Calu3 (cell line): ENCODE results near the gene DOCK7. TPM values are rescaled to one million over a fixed set of nuclear protein-coding genes. Genes with fewer than 3 reads are reported as not detected.

Experiments
- BruUV-seq: library from RNA; stranded (reverse); fragments of 400-500 nt; replicated peaks from 2 replicates; lab custom pipeline; 2021; lab: Mats Ljungman, UMichigan
- CTCF ChIA-PET: fragments of 300-600 bp; sonication (Branson Sonifier 250); formaldehyde crosslinking; loops from one replicate; lab custom pipeline; 2022; ENCODE audit warnings: antibody characterized with exemption; lab: Charles Lee
- DNase-seq: peaks from one replicate; pipeline ENCODE4 v3.0.0; 2022
- H3K27ac Mint-ChIP-seq: one replicate; pipeline ENCODE4 v1.8.0; 2022; ENCODE audit warnings: mixed read lengths; ENCODE audit not compliant: unreplicated experiment
- H3K27me3 Mint-ChIP-seq: one replicate; pipeline ENCODE4 v1.8.0; 2022; ENCODE audit warnings: mixed read lengths; ENCODE audit not compliant: unreplicated experiment
- H3K36me3 Mint-ChIP-seq: one replicate; pipeline ENCODE4 v1.8.0; 2022; ENCODE audit warnings: mild to moderate bottlenecking, moderate library complexity, mixed read lengths; ENCODE audit not compliant: insufficient read depth, unreplicated experiment
- H3K4me1 Mint-ChIP-seq: one replicate; pipeline ENCODE4 v1.8.0; 2022; ENCODE audit warnings: mild to moderate bottlenecking, low read depth, mixed read lengths; ENCODE audit not compliant: unreplicated experiment
- H3K4me3 Mint-ChIP-seq: one replicate; pipeline ENCODE4 v1.8.0; 2022; ENCODE audit warnings: mild to moderate bottlenecking, low read depth, moderate library complexity, mixed read lengths; ENCODE audit not compliant: unreplicated experiment
- H3K9me3 Mint-ChIP-seq: one replicate; pipeline ENCODE4 v1.8.0; 2022; ENCODE audit warnings: low read depth, mixed read lengths; ENCODE audit not compliant: unreplicated experiment
- intact Hi-C: fragments of 100-400 bp; cut with micrococcal nuclease; formaldehyde crosslinking; loops from one replicate; pipeline ENCODE4 v1.10.0; 2022; ENCODE audit not compliant: unreplicated experiment
- total RNA-seq: library from RNA; stranded (reverse); gene quantifications from 2 replicates; pipeline ENCODE4 v1.2.3, GENCODE V29; 2022
- TF ChIP-seq, protein P1 (sequence below): fragments of 200-600 bp; IDR thresholded peaks from one replicate; pipeline ENCODE4 v1.8.0; 2022; ENCODE audit warnings: antibody characterized with exemption; ENCODE audit not compliant: unreplicated experiment

DOCK7 gene
- total RNA-seq, 1 experiment from 2014 or later: 48.6 TPM

DNA sequence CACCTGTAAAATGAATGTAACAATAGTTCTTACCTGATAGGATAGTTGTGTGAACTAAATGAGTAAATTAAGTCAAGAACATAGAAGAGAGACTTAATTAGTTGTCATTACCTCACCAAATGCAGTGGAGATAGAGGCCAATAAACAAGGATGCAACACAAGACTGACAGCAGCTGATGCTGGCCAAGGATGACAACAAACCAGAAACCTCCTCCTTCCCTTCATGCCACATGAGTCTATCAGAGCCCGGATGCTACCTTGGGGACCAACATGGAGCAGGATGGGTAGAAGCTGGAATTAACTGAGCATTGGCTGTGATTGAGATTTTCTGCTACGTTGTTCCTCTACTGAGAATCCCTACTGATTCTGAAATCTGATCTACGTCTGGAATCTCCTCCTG lies 281.6 kb downstream of the DOCK7 start:
- TF ChIP-seq, protein P1, sequence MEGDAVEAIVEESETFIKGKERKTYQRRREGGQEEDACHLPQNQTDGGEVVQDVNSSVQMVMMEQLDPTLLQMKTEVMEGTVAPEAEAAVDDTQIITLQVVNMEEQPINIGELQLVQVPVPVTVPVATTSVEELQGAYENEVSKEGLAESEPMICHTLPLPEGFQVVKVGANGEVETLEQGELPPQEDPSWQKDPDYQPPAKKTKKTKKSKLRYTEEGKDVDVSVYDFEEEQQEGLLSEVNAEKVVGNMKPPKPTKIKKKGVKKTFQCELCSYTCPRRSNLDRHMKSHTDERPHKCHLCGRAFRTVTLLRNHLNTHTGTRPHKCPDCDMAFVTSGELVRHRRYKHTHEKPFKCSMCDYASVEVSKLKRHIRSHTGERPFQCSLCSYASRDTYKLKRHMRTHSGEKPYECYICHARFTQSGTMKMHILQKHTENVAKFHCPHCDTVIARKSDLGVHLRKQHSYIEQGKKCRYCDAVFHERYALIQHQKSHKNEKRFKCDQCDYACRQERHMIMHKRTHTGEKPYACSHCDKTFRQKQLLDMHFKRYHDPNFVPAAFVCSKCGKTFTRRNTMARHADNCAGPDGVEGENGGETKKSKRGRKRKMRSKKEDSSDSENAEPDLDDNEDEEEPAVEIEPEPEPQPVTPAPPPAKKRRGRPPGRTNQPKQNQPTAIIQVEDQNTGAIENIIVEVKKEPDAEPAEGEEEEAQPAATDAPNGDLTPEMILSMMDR: no peak
- no TSS peak for BruUV-seq
- H3K36me3 Mint-ChIP-seq: no peaks in the 10 kb centered on the region

DNA sequence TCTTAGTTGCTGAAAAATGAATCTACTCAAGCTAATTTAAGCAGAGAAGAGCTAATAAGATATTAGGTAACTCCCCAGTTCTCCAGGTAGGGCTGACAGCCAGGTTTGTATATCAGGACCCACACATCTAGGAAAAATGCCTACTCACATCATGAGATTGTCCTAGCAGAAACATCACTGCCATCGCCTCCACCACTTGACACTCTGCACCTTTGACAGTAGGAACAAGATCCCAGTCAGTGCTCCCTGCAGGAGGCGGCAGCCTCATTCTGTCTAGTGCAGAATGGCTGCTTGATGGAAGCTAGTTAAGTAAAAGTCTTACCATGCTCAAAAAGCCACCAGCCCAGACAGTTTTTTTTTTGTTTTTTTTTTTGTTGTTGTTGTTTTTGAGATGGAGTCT lies 282.9 kb downstream of the DOCK7 start:
- Mint-ChIP-seq H3K4me1 (no peaks in the 10 kb centered on the region), H3K4me3 (no peak overlapping the region), H3K27me3 (peaks cover 31% of the 10 kb centered on the region), H3K9me3 (no peaks in the 10 kb centered on the region), H3K36me3 (no peaks in the 10 kb centered on the region), H3K27ac (no peak overlapping the region)
- TF ChIP-seq, protein P1: no peak
- intact Hi-C loops: loop anchor here (5.0 kb wide), 1 partner anchor 108 kb away; no protein-coding TSS in a partner anchor
- BruUV-seq: no TSS peak
- CTCF ChIA-PET: interaction anchor here (2.9 kb wide), 1 partner anchor 230 kb away, joined by 21 read pairs; no protein-coding TSS in a partner anchor
- DNase-seq: no peak

More for the DNA sequence above, 281.6 kb downstream of the DOCK7 start:
- Mint-ChIP-seq H3K4me1 (no peaks in the 10 kb centered on the region), H3K4me3 (no peak overlapping the region), H3K9me3 (no peaks in the 10 kb centered on the region), H3K27me3 (peaks cover 32% of the 10 kb centered on the region), H3K27ac (no peak overlapping the region)
- no peak for DNase-seq
- intact Hi-C loops: loop anchor here (5.0 kb wide), 1 partner anchor 109 kb away; no protein-coding TSS in a partner anchor
- CTCF ChIA-PET: interaction anchor here (0.6 to 2.9 kb wide), 2 partner anchors 190 to 231 kb away, joined by 3 to 21 read pairs; no protein-coding TSS in a partner anchor

Other genes with a start within 250 kb of the DOCK7 start
- gene ANGPTL3, start 90.9 kb downstream of the DOCK7 start, total RNA-seq: not detected in 2 replicates
- gene ATG4C, start 95.7 kb upstream of the DOCK7 start, total RNA-seq: 9.1 and 12.4 TPM in 2 replicates